Thoracic aorta (tissue), 2 donors: ENCODE results near the gene MAMDC4. TPM values are rescaled to one million over a fixed set of nuclear protein-coding genes. Genes with fewer than 3 reads are reported as not detected.

Experiments used
- ATAC-seq: fragments of 150-250 bp; one replicate; pipeline ENCODE4 v1.8.0; 2017; ENCODE audit warnings: low read depth; ENCODE audit not compliant: insufficient number of reproducible peaks, low FRiP score
- DNase-seq: peaks from one replicate; pipeline ENCODE4 v3.0.0-alpha.2; 2020; ENCODE audit warnings: low spot score
- H3K27ac ChIP-seq, 2 donors: fragments of 200-600 bp; sonication (generic); 1 replicate in 1 of 2; 2 replicates in 1 of 2; pipeline ENCODE4 v1.5.1; 2016; ENCODE audit warnings: mild to moderate bottlenecking in 2 of 2, moderate library complexity in 2 of 2
- H3K27me3 ChIP-seq: fragments of 200-600 bp; sonication (generic); replicated peaks from 2 replicates; pipeline ENCODE4 v1.6.0; 2016; ENCODE audit warnings: mild to moderate bottlenecking; ENCODE audit not compliant: insufficient read depth
- H3K36me3 ChIP-seq: fragments of 200-600 bp; sonication (generic); one replicate; pipeline ENCODE4 v1.5.1; 2016
- H3K4me1 ChIP-seq, 2 donors: fragments of 200-600 bp; sonication (generic); 1 replicate in 1 of 2; 2 replicates in 1 of 2; pipeline versions ENCODE4 v1.5.1 to v1.6.0; 2016; ENCODE audit warnings: low read depth in 2 of 2, mild to moderate bottlenecking in 1 of 2; ENCODE audit not compliant: control insufficient read depth in 1 of 2
- H3K4me3 ChIP-seq: fragments of 200-600 bp; sonication (generic); 2 replicates; pipeline ENCODE4 v1.5.1; 2016; ENCODE audit warnings: mild to moderate bottlenecking
- H3K9me3 ChIP-seq: fragments of 200-600 bp; sonication (generic); 2 replicates; pipeline ENCODE4 v1.5.1; 2016
- total RNA-seq, 2 donors: library from RNA; depleted of rRNA; stranded (reverse); fragments of >200 nt; gene quantifications; one replicate each; pipeline versions ENCODE4 v1.1.0 to v1.2.3, GENCODE V29; 2016
- TF ChIP-seq, protein P1 (sequence below): fragments of 200-600 bp; sonication (generic); IDR thresholded peaks from one replicate; pipeline ENCODE4 v1.5.1; 2019; ENCODE audit warnings: antibody characterized with exemption

Gene MAMDC4
- total RNA-seq, 2 donors from 2014 or later, result 1.8 to 2.8 TPM

DNA sequence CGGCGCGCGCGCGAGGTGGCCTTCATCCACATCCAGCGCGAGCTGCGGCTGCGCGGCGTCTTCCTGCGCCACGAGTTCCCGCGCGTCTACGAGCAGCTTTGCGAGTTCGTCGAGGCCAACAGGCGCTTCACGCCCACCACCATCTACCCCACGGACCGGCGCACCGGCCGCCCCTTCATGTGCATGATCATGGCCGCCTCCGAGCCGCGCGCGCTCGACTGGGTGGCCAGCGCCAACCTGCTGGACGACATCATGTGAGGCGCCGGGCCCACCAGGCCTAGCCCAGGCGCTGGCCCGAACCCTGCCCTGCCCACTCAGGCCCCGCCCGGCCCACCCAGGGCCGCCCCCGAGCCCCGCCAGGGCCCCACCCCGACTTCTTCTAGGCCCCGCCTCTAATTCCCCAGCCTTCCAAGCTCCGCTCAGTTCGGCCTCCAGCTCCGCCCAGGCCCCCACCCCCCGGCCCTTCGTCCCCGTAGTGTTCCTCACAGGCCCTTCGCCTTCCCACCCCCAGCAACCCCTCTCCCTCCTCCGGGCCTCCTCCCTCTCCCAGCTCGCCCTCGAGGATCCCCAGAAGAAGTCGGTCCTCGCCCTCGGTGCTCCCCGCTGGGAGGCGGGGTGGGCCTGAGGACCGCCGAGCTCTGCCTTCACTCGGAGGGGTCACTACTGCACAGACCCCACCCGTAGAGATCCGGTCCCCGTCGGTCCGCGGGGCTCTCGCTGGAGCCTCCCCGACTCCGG lies 4.9 kb upstream of the MAMDC4 start:
- no peak for DNase-seq
- TF ChIP-seq, protein P1, sequence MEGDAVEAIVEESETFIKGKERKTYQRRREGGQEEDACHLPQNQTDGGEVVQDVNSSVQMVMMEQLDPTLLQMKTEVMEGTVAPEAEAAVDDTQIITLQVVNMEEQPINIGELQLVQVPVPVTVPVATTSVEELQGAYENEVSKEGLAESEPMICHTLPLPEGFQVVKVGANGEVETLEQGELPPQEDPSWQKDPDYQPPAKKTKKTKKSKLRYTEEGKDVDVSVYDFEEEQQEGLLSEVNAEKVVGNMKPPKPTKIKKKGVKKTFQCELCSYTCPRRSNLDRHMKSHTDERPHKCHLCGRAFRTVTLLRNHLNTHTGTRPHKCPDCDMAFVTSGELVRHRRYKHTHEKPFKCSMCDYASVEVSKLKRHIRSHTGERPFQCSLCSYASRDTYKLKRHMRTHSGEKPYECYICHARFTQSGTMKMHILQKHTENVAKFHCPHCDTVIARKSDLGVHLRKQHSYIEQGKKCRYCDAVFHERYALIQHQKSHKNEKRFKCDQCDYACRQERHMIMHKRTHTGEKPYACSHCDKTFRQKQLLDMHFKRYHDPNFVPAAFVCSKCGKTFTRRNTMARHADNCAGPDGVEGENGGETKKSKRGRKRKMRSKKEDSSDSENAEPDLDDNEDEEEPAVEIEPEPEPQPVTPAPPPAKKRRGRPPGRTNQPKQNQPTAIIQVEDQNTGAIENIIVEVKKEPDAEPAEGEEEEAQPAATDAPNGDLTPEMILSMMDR, result no peak
- H3K27me3 ChIP-seq, result peaks cover 7% of the 10 kb centered on the region
- H3K36me3 ChIP-seq, result no peaks in the 10 kb centered on the region
- peaks cover 17 to 56% of the 10 kb centered on the region in 2 donors for H3K4me1 ChIP-seq
- peak overlapping the region; percentile 99 for H3K4me3 ChIP-seq
- no peak for ATAC-seq
- H3K27ac ChIP-seq, result peak overlapping the region in 1 of 2 donors; percentile 83
- H3K9me3 ChIP-seq, result no peaks in the 10 kb centered on the region

DNA sequence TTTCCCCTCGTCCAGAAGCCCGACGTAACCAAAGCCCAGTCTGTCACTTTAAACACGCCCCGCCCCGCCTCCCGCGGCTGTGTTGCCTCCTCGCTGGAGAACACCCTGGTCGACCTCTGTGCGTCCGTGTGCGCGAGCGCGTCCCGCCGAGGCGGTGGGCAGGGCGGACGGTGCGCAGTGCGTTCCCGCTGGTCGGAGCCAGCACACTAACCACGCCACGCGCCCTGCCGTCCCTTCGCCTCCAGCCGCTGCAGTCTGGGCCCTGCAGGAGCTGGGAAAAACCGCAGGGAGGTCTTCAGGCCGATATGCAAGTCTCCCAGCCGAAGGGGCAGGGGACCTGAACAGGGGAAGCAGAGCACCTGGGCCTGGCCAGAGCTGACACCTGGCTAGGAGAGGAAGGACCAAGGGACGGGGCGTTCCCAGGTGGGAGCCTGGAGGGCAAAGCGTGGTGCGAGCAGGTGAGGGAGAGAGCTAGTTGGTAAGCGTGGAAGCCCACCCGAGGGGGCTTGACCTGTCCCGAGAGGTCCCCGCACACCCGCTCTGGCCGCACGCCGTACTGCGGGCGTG lies 4.2 kb upstream of the MAMDC4 start:
- H3K27ac ChIP-seq, result peak overlapping the region; percentile 80 to 83
- H3K27me3 ChIP-seq, result peaks cover 7% of the 10 kb centered on the region
- H3K36me3 ChIP-seq, result no peaks in the 10 kb centered on the region
- ATAC-seq (no peak), DNase-seq (peak; percentile 56)
- peaks cover 17 to 51% of the 10 kb centered on the region in 2 donors for H3K4me1 ChIP-seq
- H3K9me3 ChIP-seq, result no peaks in the 10 kb centered on the region
- peak overlapping the region; percentile 99 for H3K4me3 ChIP-seq
- TF ChIP-seq, protein P1, result no peak

DNA sequence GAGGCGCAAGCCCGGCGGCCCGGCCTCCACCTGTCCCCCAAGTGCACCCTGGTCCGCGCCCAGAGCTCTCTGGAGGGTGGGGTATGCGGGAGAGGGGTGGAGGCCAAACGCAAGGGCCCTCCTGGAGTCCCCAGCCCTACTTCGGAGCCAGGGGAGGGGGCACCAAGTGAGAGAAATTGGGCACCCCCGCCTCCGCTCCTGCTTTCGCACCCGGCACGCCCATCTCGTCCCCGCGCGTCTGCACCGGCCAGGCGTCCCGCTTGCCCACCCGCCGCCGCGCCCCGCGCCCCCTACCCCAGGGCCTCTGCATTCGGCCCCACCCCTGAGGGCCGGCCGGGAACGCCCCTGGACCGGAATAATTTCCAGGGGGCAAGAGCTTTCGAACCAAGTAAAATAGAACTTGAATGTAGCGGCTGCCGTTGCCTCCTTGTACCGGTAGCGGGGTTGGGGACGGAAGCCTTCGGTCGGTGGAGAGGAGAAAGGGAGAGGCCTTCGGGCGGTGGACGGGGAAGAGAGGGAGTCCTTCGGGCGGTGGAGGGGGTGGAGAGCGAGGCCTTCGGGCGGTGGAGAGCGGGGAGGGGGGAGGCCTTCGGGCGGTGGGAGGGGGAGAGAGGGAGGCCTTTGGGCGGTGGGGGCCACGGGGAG lies 3.6 kb upstream of the MAMDC4 start:
- Histone ChIP-seq H3K4me3 (peak overlapping the region; percentile 99), H3K4me1 (peaks cover 11 to 45% of the 10 kb centered on the region in 2 donors), H3K9me3 (no peaks in the 10 kb centered on the region), H3K27ac (peak overlapping the region; percentile 80 to 83), H3K27me3 (peaks cover 7% of the 10 kb centered on the region), H3K36me3 (no peaks in the 10 kb centered on the region)
- TF ChIP-seq, protein P1, result peak; percentile 3
- no peak for DNase-seq
- peak; percentile 8 for ATAC-seq

DNA sequence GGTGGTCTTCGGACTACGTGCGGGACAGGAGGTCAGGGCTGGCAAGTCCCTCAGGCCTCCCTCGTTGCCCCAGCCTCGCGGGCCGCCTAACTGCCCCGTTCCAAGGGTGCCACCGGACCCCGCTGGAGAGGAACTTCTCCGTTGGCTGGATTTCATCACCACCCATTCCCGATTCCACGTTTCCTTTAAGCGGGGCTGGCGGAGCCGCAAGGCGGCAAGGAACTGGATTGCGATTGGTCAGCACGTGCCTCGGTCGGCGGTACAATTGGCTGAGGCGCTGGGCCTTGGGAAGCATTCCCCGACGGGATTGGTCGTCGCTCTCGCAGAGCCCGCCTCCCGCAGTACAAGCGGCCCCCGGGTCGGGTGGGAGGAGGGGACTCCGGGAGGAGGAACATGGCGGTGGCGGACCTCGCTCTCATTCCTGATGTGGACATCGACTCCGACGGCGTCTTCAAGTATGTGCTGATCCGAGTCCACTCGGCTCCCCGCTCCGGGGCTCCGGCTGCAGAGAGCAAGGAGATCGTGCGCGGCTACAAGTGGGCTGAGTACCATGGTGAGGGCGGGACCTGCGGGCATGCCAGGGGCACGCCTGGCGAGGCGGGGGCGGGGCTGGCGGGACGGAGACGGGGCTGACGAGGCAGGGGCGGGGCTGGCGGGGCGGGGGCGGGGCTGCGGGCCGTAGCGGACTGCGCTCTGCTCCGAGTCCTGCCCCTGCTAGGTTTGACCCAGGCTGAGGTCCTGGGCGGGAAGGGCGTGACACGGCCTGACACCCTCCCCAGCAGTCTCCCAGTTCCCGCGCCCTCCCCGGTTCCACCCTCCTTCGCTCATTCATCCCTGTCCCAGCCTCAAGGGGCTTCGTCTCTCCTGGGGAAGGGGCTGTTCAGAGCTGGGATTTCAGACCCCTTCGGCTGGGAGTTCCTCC lies 2.8 kb upstream of the MAMDC4 start, which contains the start of gene PHPT1:
Gene PHPT1 (plus strand): TSS at position 372 of the 922 bp plus-strand sequence. CDS start 22 bp downstream, at position 394.
- H3K27me3 ChIP-seq, result peaks cover 3% of the 10 kb centered on the region
- H3K4me1 ChIP-seq, result peaks cover 7 to 37% of the 10 kb centered on the region in 2 donors
- peak within 1 kb of the TSS; percentile 99 for H3K4me3 ChIP-seq
- H3K27ac ChIP-seq, result peak within 1 kb of the TSS; percentile 80 to 83
- ATAC-seq, result peak; percentile 92
- H3K36me3 ChIP-seq, result no peaks in the 10 kb centered on the region
- DNase-seq, result peak; percentile 95
- TF ChIP-seq, protein P1, result no peak
- no peaks in the 10 kb centered on the region for H3K9me3 ChIP-seq
